GM18508 (cell line): ENCODE measurements around the gene PPP1R14B.

Experiments used
- ATAC-seq: cut with Tn5 transposase; IDR thresholded peaks from one replicate; pipeline ENCODE4 v1.9.1; 2021; ENCODE audit warnings: moderate number of reproducible peaks; ENCODE audit not compliant: insufficient read depth, unreplicated experiment

The PPP1R14B gene

GRCh38 chr11:64233913-64234586 is 12.7 kb downstream of the PPP1R14B start, which contains the start of gene VEGFB:
Gene VEGFB (plus strand): TSS chr11:64234584. CDS start chr11:64234834, 250 bp downstream.
- no peak for ATAC-seq

DNA sequence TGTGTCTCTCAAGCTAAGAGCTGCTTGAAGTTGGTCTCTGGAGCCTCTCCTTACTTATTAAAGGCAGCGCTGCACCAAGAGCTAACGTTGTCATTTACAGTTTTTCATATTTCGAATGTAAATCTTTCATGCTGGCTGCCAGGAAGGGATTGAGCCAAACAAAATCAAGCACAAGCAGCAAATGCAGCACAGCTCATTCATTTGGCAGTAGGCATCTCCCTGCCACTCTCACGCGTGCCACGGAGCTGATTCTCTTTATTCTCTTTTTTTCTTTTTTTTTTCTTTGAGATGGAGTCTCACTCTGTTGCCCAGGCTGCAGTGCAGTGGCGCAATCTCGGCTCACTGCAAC is 13.8 kb downstream of the PPP1R14B start:
- no peak for ATAC-seq

DNA sequence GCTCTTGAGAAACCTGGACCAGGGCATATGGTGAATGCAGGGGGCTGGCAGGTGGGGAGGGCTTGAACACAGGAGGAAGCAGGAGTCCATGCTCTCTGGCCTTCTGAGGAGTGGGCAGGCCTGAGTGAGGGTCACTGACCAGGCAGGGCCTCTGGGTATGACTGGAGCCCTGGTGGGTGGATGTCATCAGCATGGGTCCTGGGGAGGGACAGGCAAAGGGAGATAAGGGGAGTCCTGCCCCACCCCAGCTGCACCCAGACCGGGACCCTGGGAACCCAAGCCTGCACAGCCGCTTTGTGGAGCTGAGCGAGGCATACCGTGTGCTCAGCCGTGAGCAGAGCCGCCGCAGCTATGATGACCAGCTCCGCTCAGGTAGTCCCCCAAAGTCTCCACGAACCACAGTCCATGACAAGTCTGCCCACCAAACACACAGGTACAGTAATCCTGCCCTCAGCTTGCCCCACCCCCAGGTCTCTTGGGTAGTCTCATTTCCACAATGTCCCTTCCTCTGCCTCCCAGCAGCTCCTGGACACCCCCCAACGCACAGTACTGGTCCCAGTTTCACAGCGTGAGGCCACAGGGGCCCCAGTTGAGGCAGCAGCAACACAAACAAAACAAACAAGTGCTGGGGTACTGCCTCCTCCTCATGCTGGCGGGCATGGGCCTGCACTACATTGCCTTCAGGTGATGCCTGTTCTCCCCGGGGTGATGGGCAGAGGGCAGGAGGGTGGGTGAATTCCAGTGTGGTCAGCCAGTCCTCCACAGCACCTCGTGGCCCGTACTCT is 14.4 kb downstream of the PPP1R14B start:
- no peak for ATAC-seq

DNA sequence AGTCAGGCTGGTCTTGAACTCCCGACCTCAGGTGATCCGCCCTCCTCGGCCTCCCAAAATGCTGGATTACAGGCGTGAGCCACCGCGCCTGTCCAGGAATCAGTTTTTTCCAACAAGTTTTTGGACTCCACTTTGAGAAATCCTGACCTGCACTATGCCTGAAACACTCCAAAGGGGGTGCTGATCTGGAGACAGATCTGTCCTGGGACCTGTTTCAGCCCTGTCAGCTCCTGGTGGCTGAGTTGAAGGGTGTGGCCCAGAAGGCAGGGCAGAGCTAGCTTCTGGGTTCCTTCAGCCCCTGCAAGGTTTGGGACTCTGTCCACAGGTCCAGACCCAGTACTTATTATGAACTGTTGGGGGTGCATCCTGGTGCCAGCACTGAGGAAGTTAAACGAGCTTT is 15.2 kb downstream of the PPP1R14B start:
- ATAC-seq: no peak

- no peak for ATAC-seq
Observed at GRCh38 chr11:64230985-64231365, 15.8 kb downstream of the PPP1R14B start.

- no peak for ATAC-seq
Observed at GRCh38 chr11:64230171-64230984, 16.4 kb downstream of the PPP1R14B start, which contains the start of gene DNAJC4. Gene DNAJC4 (plus strand): TSS chr11:64230548. CDS start chr11:64230855, 307 bp downstream.

- no peak for ATAC-seq
Observed at GRCh38 chr11:64229744-64230170, 17.0 kb downstream of the PPP1R14B start.

GRCh38 chr11:64229090-64229743 is 17.5 kb downstream of the PPP1R14B start:
- no peak for ATAC-seq

DNA sequence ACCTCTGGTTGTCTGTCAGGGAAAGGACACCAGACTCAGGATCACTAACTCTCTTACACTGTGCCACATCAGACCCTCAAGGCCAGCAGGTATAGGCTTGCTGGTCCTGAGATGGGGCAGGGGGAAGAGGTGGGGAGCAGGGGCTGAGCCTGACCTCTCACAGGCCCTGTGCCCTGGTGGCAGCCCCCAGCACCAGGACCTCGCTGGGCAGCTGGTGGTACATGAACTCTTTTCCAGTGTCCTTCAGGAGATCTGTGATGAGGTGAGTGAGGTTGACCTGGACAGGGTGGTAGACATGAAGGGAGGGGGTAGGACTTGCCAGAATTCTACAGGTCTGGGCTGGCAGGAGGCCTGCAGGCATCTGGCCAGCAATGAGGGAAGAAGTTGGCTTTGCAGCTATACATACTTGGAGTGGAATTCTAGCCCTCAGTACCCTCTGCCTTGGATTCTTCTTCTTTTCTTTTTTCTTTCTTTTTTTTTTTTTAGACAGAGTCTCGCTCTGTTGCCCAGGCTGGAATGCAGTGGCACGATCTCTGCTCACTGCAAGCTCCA is 19.3 kb downstream of the PPP1R14B start:
- ATAC-seq: no peak

- ATAC-seq: no peak
Observed at GRCh38 chr11:64226507-64227051, 20.2 kb downstream of the PPP1R14B start.

GRCh38 chr11:64225608-64226506 is 20.9 kb downstream of the PPP1R14B start, which contains the start of the genes NUDT22 and TRPT1:
Gene NUDT22 (plus strand): TSS chr11:64226274. CDS start chr11:64226653, 379 bp downstream.
Gene TRPT1 (minus strand): TSS chr11:64226186. CDS start chr11:64225860, 326 bp downstream.
- no peak for ATAC-seq

DNA sequence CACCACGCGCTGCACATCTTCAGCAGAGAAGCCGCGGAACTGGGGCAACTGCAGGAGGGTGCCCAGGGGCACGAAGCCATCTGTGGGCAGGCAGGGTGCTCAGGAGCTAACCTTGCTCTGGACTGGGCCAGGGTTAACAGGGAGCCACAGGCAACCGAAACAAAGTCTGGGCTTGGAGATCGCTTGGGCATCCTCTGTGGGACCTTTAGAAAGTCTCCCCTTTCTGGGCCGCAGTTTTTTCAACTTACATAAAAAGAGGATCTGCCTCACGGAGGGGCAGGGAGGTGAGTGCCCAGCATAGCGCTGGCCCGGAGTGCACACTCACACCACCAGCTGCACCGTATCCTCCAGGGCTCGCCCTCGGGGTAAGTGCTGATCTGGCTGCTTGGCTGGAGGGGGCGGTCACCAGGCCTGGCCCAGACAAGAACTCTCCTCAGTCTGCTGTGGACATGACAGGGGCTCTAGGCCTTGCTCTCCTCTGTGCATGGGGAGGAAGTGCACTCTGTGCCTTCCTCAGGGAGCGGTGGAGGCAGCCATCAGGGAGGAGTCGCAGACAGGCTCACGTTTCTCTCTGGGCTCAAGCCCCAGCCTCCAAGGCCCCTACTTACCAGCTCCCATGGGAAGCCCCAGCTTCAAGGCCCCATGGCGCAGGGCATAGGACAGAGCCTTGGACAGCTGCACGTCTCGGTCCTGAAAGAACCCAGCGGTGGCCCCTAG is 21.7 kb downstream of the PPP1R14B start:
- ATAC-seq: no peak

DNA sequence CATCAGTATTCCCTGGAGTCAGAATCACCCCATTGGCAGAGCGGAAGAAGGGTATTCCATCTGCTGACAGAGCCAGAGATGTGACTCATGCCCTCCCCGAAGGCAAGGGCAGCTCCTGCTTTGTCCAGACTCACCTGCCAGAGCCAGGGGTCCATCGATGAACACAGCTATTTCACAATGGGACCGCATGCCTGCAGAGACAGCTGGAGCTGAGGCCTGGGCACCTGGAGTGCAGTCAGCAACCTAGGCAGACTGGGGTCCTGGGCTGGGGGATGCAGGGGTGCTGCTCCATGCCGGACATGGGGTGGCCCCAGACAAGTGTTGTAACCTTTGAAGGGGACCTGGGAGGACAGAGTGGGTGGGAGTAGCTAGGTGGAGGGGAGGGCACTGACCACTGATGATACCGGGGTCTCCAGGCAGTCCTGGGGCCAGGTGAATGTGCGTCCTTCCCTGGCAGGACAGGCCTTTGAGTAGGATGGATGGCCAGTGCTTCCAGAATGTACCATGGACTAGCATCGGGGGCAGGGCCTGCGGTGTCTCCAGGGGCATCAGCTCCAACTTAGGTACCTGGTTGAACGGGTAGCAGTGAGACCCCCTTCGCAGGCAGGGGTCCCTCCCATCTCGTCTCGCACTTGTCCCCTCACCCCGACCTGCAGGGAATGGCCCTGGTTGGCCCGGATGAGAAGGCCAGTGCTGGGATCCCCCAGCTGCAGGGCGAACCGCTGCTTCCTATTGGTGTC is 22.4 kb downstream of the PPP1R14B start:
- ATAC-seq: no peak

DNA sequence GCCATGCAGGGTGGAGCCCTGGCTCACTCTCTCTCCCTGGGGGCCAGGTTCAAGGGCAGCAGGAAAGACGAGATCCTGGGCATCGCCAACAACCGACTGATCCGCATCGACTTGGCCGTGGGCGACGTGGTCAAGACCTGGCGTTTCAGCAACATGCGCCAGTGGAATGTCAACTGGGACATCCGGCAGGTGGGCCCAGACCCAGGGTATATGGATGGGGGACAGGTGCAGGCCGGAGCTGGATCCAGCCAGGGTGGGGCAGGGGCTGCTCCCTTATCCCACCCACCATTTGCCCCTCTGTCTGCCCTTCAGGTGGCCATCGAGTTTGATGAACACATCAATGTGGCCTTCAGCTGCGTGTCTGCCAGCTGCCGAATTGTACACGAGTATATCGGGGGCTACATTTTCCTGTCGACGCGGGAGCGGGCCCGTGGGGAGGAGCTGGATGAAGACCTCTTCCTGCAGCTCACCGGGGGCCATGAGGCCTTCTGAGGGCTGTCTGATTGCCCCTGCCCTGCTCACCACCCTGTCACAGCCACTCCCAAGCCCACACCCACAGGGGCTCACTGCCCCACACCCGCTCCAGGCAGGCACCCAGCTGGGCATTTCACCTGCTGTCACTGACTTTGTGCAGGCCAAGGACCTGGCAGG is 23.6 kb downstream of the PPP1R14B start:
- no peak for ATAC-seq

- no peak for ATAC-seq
Observed at GRCh38 chr11:64222651-64223000, 24.1 kb downstream of the PPP1R14B start.

GRCh38 chr11:64220798-64221197 is 25.9 kb downstream of the PPP1R14B start:
- ATAC-seq: no peak

- no peak for ATAC-seq
Observed at GRCh38 chr11:64220271-64220670, 26.5 kb downstream of the PPP1R14B start.
